Limb (tissue), 2 donors: Measurements from ENCODE around the gene ZNF688.
"Not testable (repeated sequence)": the region's sequence is repeated elsewhere in the genome, so short reads cannot be mapped to it uniquely, and the experiment has no call there.

Experiments used
- DNase-seq, 2 donors: peaks; one replicate each; pipeline ENCODE4 v3.0.0-alpha.2; 2016; ENCODE audit errors: extremely low spot score in 2 of 2

Gene ZNF688

GRCh38 chr16:30557957-30558788, 13.3 kb downstream of the ZNF688 start, which contains the start of gene ZNF764:
ZNF764 (minus strand) TSS chr16:30558374; CDS start chr16:30558182, 192 bp downstream.
- DNase-seq, result peak; percentile 95 to 97

GRCh38 chr16:30557707-30557956, 13.9 kb downstream of the ZNF688 start:
- no peak for DNase-seq

GRCh38 chr16:30556125-30556473, 15.4 kb downstream of the ZNF688 start:
- DNase-seq, result no peak

- no peak for DNase-seq
Measured at GRCh38 chr16:30555315-30556124, 16.0 kb downstream of the ZNF688 start.

GRCh38 chr16:30554557-30555314, 16.8 kb downstream of the ZNF688 start:
- DNase-seq, result no peak

- DNase-seq, result no peak
Measured at GRCh38 chr16:30553393-30553899, 18.1 kb downstream of the ZNF688 start.

GRCh38 chr16:30552956-30553355, 18.6 kb downstream of the ZNF688 start:
- no peak for DNase-seq

GRCh38 chr16:30551781-30552180, 19.7 kb downstream of the ZNF688 start:
- DNase-seq, result no peak

- DNase-seq, result no peak
Measured at GRCh38 chr16:30548416-30549253, 22.9 kb downstream of the ZNF688 start.

GRCh38 chr16:30546115-30546514, 25.4 kb downstream of the ZNF688 start:
- DNase-seq, result no peak

- no peak for DNase-seq
Measured at GRCh38 chr16:30543067-30543466, 28.4 kb downstream of the ZNF688 start.

- no peak for DNase-seq
Measured at GRCh38 chr16:30541502-30542329, 29.8 kb downstream of the ZNF688 start.

GRCh38 chr16:30540916-30541464, 30.5 kb downstream of the ZNF688 start:
- DNase-seq, result not testable (repeated sequence)

- not testable (repeated sequence) for DNase-seq
Measured at GRCh38 chr16:30539986-30540526, 31.5 kb downstream of the ZNF688 start.

GRCh38 chr16:30539000-30539964, 32.2 kb downstream of the ZNF688 start:
- DNase-seq, result no peak

- DNase-seq, result not testable (repeated sequence)
Measured at GRCh38 chr16:30536391-30537024, 35.0 kb downstream of the ZNF688 start.

GRCh38 chr16:30535777-30536190, 35.7 kb downstream of the ZNF688 start:
- peak; percentile 77 to 81 for DNase-seq
